OCI-LY3 (cell line): ENCODE measurements around the gene ARAP1.

Experiments used
- EZH2phosphoT487 ChIP-seq: fragments of 200-600 bp; shearing (Covaris generic); IDR thresholded peaks from 2 replicates; pipeline ENCODE4 v1.6.1; 2018; ENCODE audit warnings: antibody characterized with exemption, mixed run types, low read depth
- TF ChIP-seq, protein P1 (sequence below): fragments of 200-600, 300-600 bp; sonication (generic); IDR thresholded peaks from 2 replicates; pipeline ENCODE4 v1.5.1; 2014; ENCODE audit warnings: antibody characterized with exemption, low read length, low read depth

DNA sequence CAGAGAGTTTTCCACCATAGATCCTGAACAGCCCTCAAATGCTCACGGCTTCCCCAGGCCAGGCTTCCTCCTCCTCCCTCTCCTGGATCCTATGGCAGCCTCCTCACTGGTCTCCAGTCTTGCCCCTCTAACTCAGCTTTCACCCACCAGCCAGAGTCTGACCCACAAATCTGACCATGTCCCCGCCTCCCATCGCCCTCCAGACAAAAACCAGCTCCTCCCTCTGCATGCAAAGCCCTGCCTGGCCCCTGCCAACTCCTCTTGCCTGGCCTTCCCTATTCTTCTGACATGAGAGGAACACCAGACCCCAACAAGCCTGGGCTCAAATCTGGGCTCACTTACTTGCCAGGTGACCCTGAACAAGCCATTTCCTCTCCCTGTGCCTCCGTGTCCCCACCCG is 45.6 kb downstream of the ARAP1 start:
- TF ChIP-seq, protein P1, sequence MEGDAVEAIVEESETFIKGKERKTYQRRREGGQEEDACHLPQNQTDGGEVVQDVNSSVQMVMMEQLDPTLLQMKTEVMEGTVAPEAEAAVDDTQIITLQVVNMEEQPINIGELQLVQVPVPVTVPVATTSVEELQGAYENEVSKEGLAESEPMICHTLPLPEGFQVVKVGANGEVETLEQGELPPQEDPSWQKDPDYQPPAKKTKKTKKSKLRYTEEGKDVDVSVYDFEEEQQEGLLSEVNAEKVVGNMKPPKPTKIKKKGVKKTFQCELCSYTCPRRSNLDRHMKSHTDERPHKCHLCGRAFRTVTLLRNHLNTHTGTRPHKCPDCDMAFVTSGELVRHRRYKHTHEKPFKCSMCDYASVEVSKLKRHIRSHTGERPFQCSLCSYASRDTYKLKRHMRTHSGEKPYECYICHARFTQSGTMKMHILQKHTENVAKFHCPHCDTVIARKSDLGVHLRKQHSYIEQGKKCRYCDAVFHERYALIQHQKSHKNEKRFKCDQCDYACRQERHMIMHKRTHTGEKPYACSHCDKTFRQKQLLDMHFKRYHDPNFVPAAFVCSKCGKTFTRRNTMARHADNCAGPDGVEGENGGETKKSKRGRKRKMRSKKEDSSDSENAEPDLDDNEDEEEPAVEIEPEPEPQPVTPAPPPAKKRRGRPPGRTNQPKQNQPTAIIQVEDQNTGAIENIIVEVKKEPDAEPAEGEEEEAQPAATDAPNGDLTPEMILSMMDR, result no peak
- no peak for TF ChIP-seq EZH2phosphoT487
